IMR-90 (cell line): ENCODE data around the gene INMT. TPM values are rescaled to one million over a fixed set of nuclear protein-coding genes. Genes with fewer than 3 reads are reported as not detected.

Experiments used
- ATAC-seq: fragments of 200-7000 bp; cut with Tn5 transposase; 2 replicates; pipeline ENCODE4 v1.9.1; 2020; ENCODE audit warnings: low read depth, mild to moderate bottlenecking, moderate library complexity
- BruUV-seq: library from RNA; stranded (reverse); fragments of 400-500 nt; replicated peaks from 2 replicates; lab custom pipeline; 2021; lab: Mats Ljungman, UMichigan
- CTCF ChIA-PET: fragments of 300-600 bp; formaldehyde crosslinking; extraction: SDS; loops from one replicate; lab custom pipeline; 2021; ENCODE audit warnings: antibody characterized with exemption; lab: Yijun Ruan, JAX
- POLR2A ChIA-PET: fragments of 300-600 bp; sonication (Branson Sonifier 250); formaldehyde crosslinking; loops from one replicate; lab custom pipeline; 2022; ENCODE audit warnings: antibody characterized with exemption; ENCODE audit not compliant: unreplicated experiment; lab: Charles Lee
- DNase-seq: peaks from one replicate; pipeline ENCODE4 v3.0.0; 2013
- H2AFZ ChIP-seq: replicated peaks from 2 replicates; pipeline ENCODE3; 2013; ENCODE audit warnings: low read length, mild to moderate bottlenecking; ENCODE audit not compliant: poor library complexity
- H2AK5ac ChIP-seq: 2 replicates; pipeline ENCODE4 v1.6.1; 2013; ENCODE audit warnings: low read depth, low read length, inconsistent platforms
- H2AK9ac ChIP-seq: replicated peaks from 2 replicates; pipeline ENCODE3; 2013; ENCODE audit warnings: mild to moderate bottlenecking, low read depth, low read length, moderate library complexity; ENCODE audit not compliant: poor library complexity
- H2BK120ac ChIP-seq: 2 replicates; pipeline ENCODE4 v1.6.1; 2013; ENCODE audit warnings: low read depth, low read length, inconsistent platforms
- H2BK15ac ChIP-seq: 3 replicates; pipeline ENCODE4 v1.6.1; 2013; ENCODE audit warnings: low read depth, low read length, inconsistent platforms
- H2BK20ac ChIP-seq: 2 replicates; pipeline ENCODE4 v1.6.1; 2013; ENCODE audit warnings: low read depth, mild to moderate bottlenecking, inconsistent platforms, low read length, moderate library complexity
- H2BK5ac ChIP-seq: 2 replicates; pipeline ENCODE4 v1.6.1; 2013; ENCODE audit warnings: mild to moderate bottlenecking, low read depth, low read length, inconsistent platforms; ENCODE audit not compliant: poor library complexity, severe bottlenecking
- H3K14ac ChIP-seq: replicated peaks from 2 replicates; pipeline ENCODE4 v1.6.1; 2013; ENCODE audit warnings: low read depth, low read length, inconsistent platforms
- H3K18ac ChIP-seq: 2 replicates; pipeline ENCODE4 v1.6.1; 2013; ENCODE audit warnings: low read depth, low read length, control low read depth
- H3K23ac ChIP-seq: 2 replicates; pipeline ENCODE4 v1.6.1; 2013; ENCODE audit warnings: low read depth, low read length, inconsistent platforms
- H3K27ac ChIP-seq: 2 replicates; pipeline ENCODE4 v1.5.1; 2013; ENCODE audit warnings: mild to moderate bottlenecking, control low read depth, low read length; ENCODE audit not compliant: insufficient read depth
- H3K27me3 ChIP-seq: 2 replicates; pipeline ENCODE4 v1.6.1; 2013; ENCODE audit warnings: low read length; ENCODE audit not compliant: control insufficient read depth, insufficient read depth
- H3K36me3 ChIP-seq: 2 replicates; pipeline ENCODE4 v1.6.1; 2013; ENCODE audit warnings: low read length, mixed read lengths; ENCODE audit not compliant: control insufficient read depth, insufficient read depth
- H3K4ac ChIP-seq: 2 replicates; pipeline ENCODE4 v1.6.1; 2013; ENCODE audit warnings: low read depth, low read length, inconsistent platforms
- H3K4me1 ChIP-seq: 2 replicates; pipeline ENCODE4 v1.6.1; 2013; ENCODE audit warnings: low read length, mixed read lengths; ENCODE audit not compliant: control insufficient read depth, insufficient read depth
- H3K4me2 ChIP-seq: 2 replicates; pipeline ENCODE4 v1.6.1; 2013; ENCODE audit warnings: low read depth, mild to moderate bottlenecking, control low read depth, low read length, moderate library complexity
- H3K4me3 ChIP-seq: 2 replicates; pipeline ENCODE4 v1.5.1; 2013; ENCODE audit warnings: low read depth, mild to moderate bottlenecking, control low read depth, low read length, moderate library complexity; ENCODE audit not compliant: insufficient read depth
- H3K56ac ChIP-seq: 2 replicates; pipeline ENCODE4 v1.6.1; 2013; ENCODE audit warnings: low read length, inconsistent platforms; ENCODE audit not compliant: insufficient read depth; ENCODE audit errors: extremely low read depth
- H3K79me1 ChIP-seq, 2 experiments: 2 replicates each; pipeline ENCODE4 v1.6.1; 2013; ENCODE audit warnings: low read length in 2 of 2, inconsistent platforms in 1 of 2, low read depth in 1 of 2
- H3K9ac ChIP-seq: 2 replicates; pipeline ENCODE4 v1.6.1; 2013; ENCODE audit warnings: low read depth, low read length, control low read depth
- H3K9me1 ChIP-seq: 2 replicates; pipeline ENCODE4 v1.6.1; 2013; ENCODE audit warnings: low read length, inconsistent platforms; ENCODE audit not compliant: insufficient read depth
- H3K9me3 ChIP-seq: 2 replicates; pipeline ENCODE4 v1.6.1; 2013; ENCODE audit warnings: low read length; ENCODE audit not compliant: control insufficient read depth, insufficient read depth
- H4K20me1 ChIP-seq: 2 replicates; pipeline ENCODE4 v1.6.1; 2013; ENCODE audit warnings: low read length, inconsistent platforms; ENCODE audit not compliant: insufficient read depth
- H4K5ac ChIP-seq: 2 replicates; pipeline ENCODE4 v1.6.1; 2013; ENCODE audit warnings: mild to moderate bottlenecking, low read depth, low read length, control low read depth
- H4K8ac ChIP-seq, 2 experiments: 2 replicates each; pipeline ENCODE4 v1.6.1; 2013; ENCODE audit warnings: low read depth in 2 of 2, low read length in 2 of 2, control low read depth in 1 of 2, inconsistent platforms in 1 of 2
- H4K91ac ChIP-seq: 2 replicates; pipeline ENCODE4 v1.6.1; 2013; ENCODE audit warnings: low read depth, low read length, inconsistent platforms; ENCODE audit not compliant: insufficient read depth
- BHLHE40 ChIP-seq: fragments of 150-350 bp; IDR thresholded peaks from 2 replicates; pipeline ENCODE4 v1.6.1; 2016; ENCODE audit warnings: mild to moderate bottlenecking, low read depth, low read length
- CEBPB ChIP-seq: IDR thresholded peaks from 2 replicates; pipeline ENCODE4 v1.6.1; 2012; ENCODE audit warnings: low read depth, low read length, improper control_type of control experiment
- CHD1 ChIP-seq: IDR thresholded peaks from 2 replicates; pipeline ENCODE4 v1.6.1; 2012; ENCODE audit warnings: low read depth, low read length, improper control_type of control experiment
- FOS ChIP-seq: fragments of 150-350 bp; IDR thresholded peaks from 2 replicates; pipeline ENCODE4 v1.6.1; 2016; ENCODE audit warnings: low read depth, low read length
- MAFK ChIP-seq: IDR thresholded peaks from 2 replicates; pipeline ENCODE4 v1.6.1; 2012; ENCODE audit warnings: low read depth, low read length, improper control_type of control experiment
- MAZ ChIP-seq: IDR thresholded peaks from 2 replicates; pipeline ENCODE4 v1.6.1; 2012; ENCODE audit warnings: low read depth, mild to moderate bottlenecking, low read length, improper control_type of control experiment, moderate library complexity, borderline replicate concordance
- MXI1 ChIP-seq: IDR thresholded peaks from 2 replicates; pipeline ENCODE4 v1.6.1; 2012; ENCODE audit warnings: low read depth, mild to moderate bottlenecking, low read length, moderate library complexity, borderline replicate concordance
- NFE2L2 ChIP-seq: fragments of 150-350 bp; IDR thresholded peaks from 2 replicates; pipeline ENCODE4 v1.6.1; 2016; ENCODE audit warnings: low read depth, mild to moderate bottlenecking, low read length
- POLR2A ChIP-seq: IDR thresholded peaks from 2 replicates; pipeline ENCODE4 v1.6.1; 2012; ENCODE audit warnings: mild to moderate bottlenecking, low read depth, low read length
- RAD21 ChIP-seq: IDR thresholded peaks from 2 replicates; pipeline ENCODE4 v1.6.1; 2012; ENCODE audit warnings: low read length, improper control_type of control experiment
- RCOR1 ChIP-seq: IDR thresholded peaks from 2 replicates; pipeline ENCODE4 v1.6.1; 2012; ENCODE audit warnings: mild to moderate bottlenecking, low read length, improper control_type of control experiment; ENCODE audit not compliant: insufficient replicate concordance
- RFX5 ChIP-seq: IDR thresholded peaks from 2 replicates; pipeline ENCODE4 v1.8.0; 2012; ENCODE audit warnings: low read depth, mild to moderate bottlenecking, low read length, moderate library complexity
- SMC3 ChIP-seq: fragments of 150-350 bp; IDR thresholded peaks from 2 replicates; pipeline ENCODE4 v1.6.1; 2016; ENCODE audit warnings: low read depth, mild to moderate bottlenecking, antibody characterized with exemption, low read length, moderate library complexity
- WGBS, 2 experiments: methylation state at CpG; one replicate each; pipeline versions ENCODE4 v1.1.5 to v1.1.7; 2013; ENCODE audit warnings: missing lambda C conversion rate in 2 of 2; ENCODE audit not compliant: insufficient read length in 1 of 2; ENCODE audit errors: extremely low coverage in 2 of 2; 5-methylcytosine and 5-hydroxymethylcytosine counted together
- dilution Hi-C: fragments of 300-500 bp; cut with HindIII; formaldehyde crosslinking; loops from one replicate; pipeline ENCODE4 v1.14.3; 2018; ENCODE audit warnings: low sequenced_read_pairs; ENCODE audit not compliant: unreplicated experiment
- in situ Hi-C: fragments of 300-500 bp; cut with MboI; formaldehyde crosslinking; loops from 3 replicates; pipeline ENCODE4 v1.14.3; 2019; ENCODE audit warnings: low sequenced_read_pairs, inconsistent platforms, mixed read lengths
- intact Hi-C: fragments of 100-400 bp; cut with micrococcal nuclease; formaldehyde crosslinking; loops from 2 replicates; pipeline ENCODE4 v1.10.0; 2022
- polyA plus RNA-seq, 3 experiments: library from polyadenylated mRNA; depleted of rRNA; stranded (reverse); fragments of >200 nt; gene quantifications; 2 replicates each; pipeline ENCODE4 v1.2.3, GENCODE V29; 2012; ENCODE audit warnings: low replicate concordance in 1 of 3
- total RNA-seq: library from RNA; depleted of rRNA; stranded (reverse); fragments of >200 nt; gene quantifications from 2 replicates; pipeline ENCODE4 v1.2.3, GENCODE V29; 2012
- TF ChIP-seq, protein P1 (sequence below): conservative IDR thresholded peaks from 2 replicates; pipeline ENCODE4 v1.5.1; 2012; ENCODE audit warnings: mild to moderate bottlenecking, low read depth, low read length, improper control_type of control experiment
- TF ChIP-seq, protein P2 (sequence below): fragments of 150-350 bp; IDR thresholded peaks from 2 replicates; pipeline ENCODE4 v1.6.1; 2017; ENCODE audit warnings: mild to moderate bottlenecking, antibody characterized with exemption, low read length, low read depth
- TF ChIP-seq, protein P3 (sequence below): fragments of 150-350 bp; IDR thresholded peaks from 2 replicates; pipeline ENCODE4 v1.6.1; 2016; ENCODE audit warnings: low read depth, mild to moderate bottlenecking, low read length, moderate library complexity, borderline replicate concordance

INMT gene
- total and polyA plus RNA-seq, 2 of the 4 experiments (the other 2 are of a cell fraction): 0.39 to 2.2 TPM

DNA sequence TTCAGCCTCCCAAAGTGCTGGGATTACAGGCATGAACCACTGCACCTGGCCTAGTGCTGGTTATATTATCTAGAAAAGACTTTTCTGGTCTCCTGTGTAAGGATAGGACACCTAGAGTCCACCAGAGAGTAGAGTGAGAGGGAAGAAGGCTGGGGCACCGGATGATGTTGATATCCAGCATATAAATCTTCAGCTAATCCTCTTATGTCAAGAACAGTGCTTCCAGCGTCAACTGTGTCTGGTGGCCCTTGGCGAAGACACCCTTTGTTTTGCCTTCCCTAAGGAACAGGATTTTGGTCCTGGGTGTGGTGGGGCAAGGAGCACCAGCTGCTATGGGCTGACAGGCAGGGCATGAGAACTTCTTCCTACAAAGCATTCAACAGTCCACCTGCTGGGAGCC, 16.3 kb upstream of the INMT start:
- intact Hi-C loops: no loop called here
- H3K4me1 ChIP-seq: no peaks in the 10 kb centered on the region

More for the DNA sequence above, 16.3 kb upstream of the INMT start:
- Histone ChIP-seq H4K5ac (no peak overlapping the region), H3K9me1 (no peaks in the 10 kb centered on the region), H3K27ac (no peak overlapping the region), H2AK9ac (no peak overlapping the region), H4K20me1 (no peaks in the 10 kb centered on the region), H2BK15ac (no peak overlapping the region), H4K91ac (no peak overlapping the region), H2BK120ac (no peak overlapping the region), H3K4me2 (no peak overlapping the region), H2BK20ac (no peak overlapping the region), H3K27me3 (peaks cover 31% of the 10 kb centered on the region), H3K18ac (no peak overlapping the region), H3K36me3 (no peaks in the 10 kb centered on the region), H2AFZ (no peak overlapping the region), H3K79me1 (no peaks in the 10 kb centered on the region), H3K4ac (no peak overlapping the region), H3K4me3 (no peak overlapping the region), H3K14ac (no peak overlapping the region), H3K56ac (no peak overlapping the region), H4K8ac (no peak overlapping the region), H3K9ac (no peak overlapping the region), H3K9me3 (no peaks in the 10 kb centered on the region; the same call in 1 of the 2 replicates), H2AK5ac (no peak overlapping the region), H3K23ac (no peak overlapping the region), H2BK5ac (no peak overlapping the region)
- ChIA-PET POLR2A (no interaction called here), CTCF (no interaction called here)
- no TSS peak for BruUV-seq
- ATAC-seq: no peak
- TF ChIP-seq CEBPB (no peak), SMC3 (no peak), NFE2L2 (no peak), CHD1 (no peak), RFX5 (no peak), MAZ (no peak), POLR2A (no peak), FOS (no peak), BHLHE40 (no peak), RAD21 (no peak), MXI1 (no peak), MAFK (no peak), RCOR1 (no peak)
- TF ChIP-seq, protein P1, sequence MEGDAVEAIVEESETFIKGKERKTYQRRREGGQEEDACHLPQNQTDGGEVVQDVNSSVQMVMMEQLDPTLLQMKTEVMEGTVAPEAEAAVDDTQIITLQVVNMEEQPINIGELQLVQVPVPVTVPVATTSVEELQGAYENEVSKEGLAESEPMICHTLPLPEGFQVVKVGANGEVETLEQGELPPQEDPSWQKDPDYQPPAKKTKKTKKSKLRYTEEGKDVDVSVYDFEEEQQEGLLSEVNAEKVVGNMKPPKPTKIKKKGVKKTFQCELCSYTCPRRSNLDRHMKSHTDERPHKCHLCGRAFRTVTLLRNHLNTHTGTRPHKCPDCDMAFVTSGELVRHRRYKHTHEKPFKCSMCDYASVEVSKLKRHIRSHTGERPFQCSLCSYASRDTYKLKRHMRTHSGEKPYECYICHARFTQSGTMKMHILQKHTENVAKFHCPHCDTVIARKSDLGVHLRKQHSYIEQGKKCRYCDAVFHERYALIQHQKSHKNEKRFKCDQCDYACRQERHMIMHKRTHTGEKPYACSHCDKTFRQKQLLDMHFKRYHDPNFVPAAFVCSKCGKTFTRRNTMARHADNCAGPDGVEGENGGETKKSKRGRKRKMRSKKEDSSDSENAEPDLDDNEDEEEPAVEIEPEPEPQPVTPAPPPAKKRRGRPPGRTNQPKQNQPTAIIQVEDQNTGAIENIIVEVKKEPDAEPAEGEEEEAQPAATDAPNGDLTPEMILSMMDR: no peak
- TF ChIP-seq, protein P2, sequence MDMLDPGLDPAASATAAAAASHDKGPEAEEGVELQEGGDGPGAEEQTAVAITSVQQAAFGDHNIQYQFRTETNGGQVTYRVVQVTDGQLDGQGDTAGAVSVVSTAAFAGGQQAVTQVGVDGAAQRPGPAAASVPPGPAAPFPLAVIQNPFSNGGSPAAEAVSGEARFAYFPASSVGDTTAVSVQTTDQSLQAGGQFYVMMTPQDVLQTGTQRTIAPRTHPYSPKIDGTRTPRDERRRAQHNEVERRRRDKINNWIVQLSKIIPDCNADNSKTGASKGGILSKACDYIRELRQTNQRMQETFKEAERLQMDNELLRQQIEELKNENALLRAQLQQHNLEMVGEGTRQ: no peak
- TF ChIP-seq, protein P3, sequence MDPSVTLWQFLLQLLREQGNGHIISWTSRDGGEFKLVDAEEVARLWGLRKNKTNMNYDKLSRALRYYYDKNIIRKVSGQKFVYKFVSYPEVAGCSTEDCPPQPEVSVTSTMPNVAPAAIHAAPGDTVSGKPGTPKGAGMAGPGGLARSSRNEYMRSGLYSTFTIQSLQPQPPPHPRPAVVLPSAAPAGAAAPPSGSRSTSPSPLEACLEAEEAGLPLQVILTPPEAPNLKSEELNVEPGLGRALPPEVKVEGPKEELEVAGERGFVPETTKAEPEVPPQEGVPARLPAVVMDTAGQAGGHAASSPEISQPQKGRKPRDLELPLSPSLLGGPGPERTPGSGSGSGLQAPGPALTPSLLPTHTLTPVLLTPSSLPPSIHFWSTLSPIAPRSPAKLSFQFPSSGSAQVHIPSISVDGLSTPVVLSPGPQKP: no peak
- dilution Hi-C loops (no loop called here), in situ Hi-C loops (no loop called here)
- no CpG with 5 or more reads among the region's 3 CpGs for WGBS, 2 experiments
- no peak for DNase-seq
